H1 (cell line): ENCODE measurements around the gene PRKCI. TPM values are rescaled to one million over a fixed set of nuclear protein-coding genes. Genes with fewer than 3 reads are reported as not detected.

Experiments
- CTCF ChIA-PET: fragments of 300-600 bp; sonication (Branson Sonifier 250); formaldehyde crosslinking; loops from one replicate; lab custom pipeline; 2021; ENCODE audit not compliant: partially characterized antibody; lab: Charles Lee
- POLR2A ChIA-PET: fragments of 300-600 bp; sonication (Branson Sonifier 250); formaldehyde crosslinking; loops from one replicate; lab custom pipeline; 2021; ENCODE audit warnings: inconsistent platforms; ENCODE audit not compliant: partially characterized antibody; lab: Charles Lee
- DNase-seq, 2 experiments: peaks; one replicate each; pipeline versions ENCODE4 v3.0.0 to v3.0.0-alpha.2; 2010 to 2022; ENCODE audit warnings: low spot score in 2 of 2, low read depth in 1 of 2, mixed read lengths in 1 of 2
- FAIRE-seq: peaks from 2 replicates; lab custom pipeline; 2011; peaks lifted over from hg19 to GRCh38; lab: Jason Lieb, UNC
- H2AFZ ChIP-seq: 2 replicates; pipeline ENCODE4 v1.8.1; 2012; ENCODE audit warnings: low read length, inconsistent platforms
- H2AK5ac ChIP-seq: 2 replicates; pipeline ENCODE4 v1.6.1; 2013; ENCODE audit warnings: low read depth, low read length
- H2BK120ac ChIP-seq: replicated peaks from 2 replicates; pipeline ENCODE3; 2013; ENCODE audit warnings: low read depth, low read length, inconsistent platforms
- H2BK12ac ChIP-seq: 2 replicates; pipeline ENCODE4 v1.6.1; 2013; ENCODE audit warnings: low read depth, low read length
- H2BK15ac ChIP-seq: 2 replicates; pipeline ENCODE4 v1.6.1; 2013; ENCODE audit warnings: low read length
- H2BK20ac ChIP-seq: 2 replicates; pipeline ENCODE4 v1.6.1; 2013; ENCODE audit warnings: low read length
- H2BK5ac ChIP-seq: 2 replicates; pipeline ENCODE4 v1.6.1; 2013; ENCODE audit warnings: low read depth, low read length
- H3K14ac ChIP-seq: 2 replicates; pipeline ENCODE4 v1.6.1; 2013; ENCODE audit warnings: inconsistent platforms; ENCODE audit not compliant: insufficient read length
- H3K18ac ChIP-seq: 2 replicates; pipeline ENCODE4 v1.6.1; 2013; ENCODE audit warnings: low read length; ENCODE audit errors: extremely low read depth
- H3K23ac ChIP-seq: 2 replicates; pipeline ENCODE4 v1.6.1; 2013; ENCODE audit warnings: inconsistent platforms; ENCODE audit not compliant: insufficient read length
- H3K23me2 ChIP-seq: 2 replicates; pipeline ENCODE4 v1.6.1; 2013; ENCODE audit warnings: low read depth, low read length
- H3K27ac ChIP-seq: 2 replicates; pipeline ENCODE4 v1.6.1; 2011; ENCODE audit warnings: low read depth, low read length, inconsistent platforms
- H3K27me3 ChIP-seq, 4 experiments: replicated peaks in 1 of 4; 1 replicate in 1 of 4; 2 replicates in 3 of 4; pipeline versions ENCODE4 v1.6.1 to v1.8.1; 2011 to 2013; ENCODE audit warnings: low read length in 3 of 4, mild to moderate bottlenecking in 3 of 4, inconsistent platforms in 2 of 4, mixed read lengths in 2 of 4, moderate library complexity in 1 of 4; ENCODE audit not compliant: control insufficient read depth in 3 of 4, insufficient read depth in 3 of 4; ENCODE audit errors: extremely low read depth in 1 of 4
- H3K36me3 ChIP-seq, 4 experiments: 2 replicates each; pipeline versions ENCODE4 v1.6.1 to v1.8.1; 2011 to 2013; ENCODE audit warnings: mild to moderate bottlenecking in 4 of 4, low read length in 3 of 4, moderate library complexity in 2 of 4, control low read depth in 1 of 4, inconsistent platforms in 1 of 4; ENCODE audit not compliant: insufficient read depth in 4 of 4, control insufficient read depth in 2 of 4
- H3K4ac ChIP-seq: replicated peaks from 2 replicates; pipeline ENCODE3; 2013; ENCODE audit warnings: low read length, low read depth, mixed read lengths, inconsistent platforms; ENCODE audit not compliant: insufficient read length
- H3K4me1 ChIP-seq, 4 experiments: replicated peaks in 1 of 4; 1 replicate in 1 of 4; 2 replicates in 3 of 4; pipeline versions ENCODE4 v1.6.1 to v1.8.1; 2011 to 2013; ENCODE audit warnings: low read length in 3 of 4, inconsistent platforms in 2 of 4, mixed read lengths in 1 of 4; ENCODE audit not compliant: insufficient read depth in 4 of 4, control insufficient read depth in 3 of 4
- H3K4me2 ChIP-seq, 2 experiments: 2 replicates each; pipeline versions ENCODE4 v1.6.1 to v1.8.1; 2011 to 2013; ENCODE audit warnings: low read depth in 2 of 2, low read length in 2 of 2, control low read depth in 1 of 2, inconsistent platforms in 1 of 2, mild to moderate bottlenecking in 1 of 2; ENCODE audit not compliant: insufficient read depth in 1 of 2
- H3K4me3 ChIP-seq, 4 experiments: fragments of 200-600, 300-600 bp in 1 of 4; sonication (generic), shearing (Covaris generic), sonication (Bioruptor Twin) in 1 of 4; 2 replicates each; pipeline versions ENCODE4 v1.5.1 to v1.8.1; 2011 to 2016; ENCODE audit warnings: low read length in 4 of 4, low read depth in 3 of 4, control low read depth in 2 of 4, inconsistent platforms in 2 of 4, mild to moderate bottlenecking in 2 of 4, mixed read lengths in 1 of 4, moderate library complexity in 1 of 4; ENCODE audit not compliant: insufficient read depth in 2 of 4; ENCODE audit errors: extremely low read depth in 1 of 4
- H3K56ac ChIP-seq: replicated peaks from 2 replicates; pipeline ENCODE3; 2013; ENCODE audit warnings: low read depth, mild to moderate bottlenecking, mixed read lengths, low read length, inconsistent platforms; ENCODE audit not compliant: insufficient read length
- H3K79me1 ChIP-seq: 2 replicates; pipeline ENCODE4 v1.6.1; 2013; ENCODE audit warnings: low read depth, low read length, control low read depth
- H3K79me2 ChIP-seq, 2 experiments: 2 replicates each; pipeline versions ENCODE4 v1.6.1 to v1.8.1; 2012 to 2013; ENCODE audit warnings: low read length in 2 of 2, mild to moderate bottlenecking in 2 of 2, inconsistent platforms in 1 of 2; ENCODE audit not compliant: insufficient read depth in 2 of 2, control insufficient read depth in 1 of 2
- H3K9ac ChIP-seq, 4 experiments: replicated peaks in 1 of 4; 1 replicate in 1 of 4; 2 replicates in 3 of 4; pipeline versions ENCODE4 v1.6.1 to v1.8.1; 2011 to 2013; ENCODE audit warnings: low read depth in 3 of 4, low read length in 3 of 4, control low read depth in 2 of 4, mild to moderate bottlenecking in 2 of 4, moderate library complexity in 2 of 4, inconsistent platforms in 1 of 4; ENCODE audit errors: extremely low read depth in 1 of 4
- H3K9me3 ChIP-seq, 2 experiments: 2 replicates each; pipeline versions ENCODE4 v1.6.1 to v1.8.1; 2012 to 2013; ENCODE audit warnings: mild to moderate bottlenecking in 2 of 2, moderate library complexity in 2 of 2, control low read depth in 1 of 2, inconsistent platforms in 1 of 2, low read depth in 1 of 2, low read length in 1 of 2, mixed read lengths in 1 of 2; ENCODE audit not compliant: insufficient read depth in 2 of 2
- H4K20me1 ChIP-seq, 2 experiments: replicated peaks in 1 of 2; 2 replicates each; pipeline versions ENCODE3 to v1.8.1; 2011 to 2013; ENCODE audit warnings: inconsistent platforms in 2 of 2, low read length in 2 of 2, mild to moderate bottlenecking in 1 of 2; ENCODE audit not compliant: insufficient read depth in 2 of 2, control insufficient read depth in 1 of 2
- H4K5ac ChIP-seq: 2 replicates; pipeline ENCODE4 v1.6.1; 2013; ENCODE audit warnings: low read length, low read depth, mixed read lengths, inconsistent platforms; ENCODE audit not compliant: insufficient read length
- H4K8ac ChIP-seq: 2 replicates; pipeline ENCODE4 v1.8.0; 2013; ENCODE audit warnings: mild to moderate bottlenecking, moderate library complexity, low read length, inconsistent platforms; ENCODE audit not compliant: insufficient read depth; ENCODE audit errors: extremely low read depth
- H4K91ac ChIP-seq: replicated peaks from 2 replicates; pipeline ENCODE3; 2013; ENCODE audit warnings: low read length, mixed read lengths, inconsistent platforms; ENCODE audit not compliant: insufficient read length
- CREB1 ChIP-seq: IDR thresholded peaks from 2 replicates; pipeline ENCODE4 v1.6.1; 2012; ENCODE audit warnings: inconsistent platforms
- EGR1 ChIP-seq: IDR thresholded peaks from 2 replicates; pipeline ENCODE4 v1.6.1; 2011; ENCODE audit warnings: low read depth, low read length, borderline replicate concordance
- MAFK ChIP-seq: IDR thresholded peaks from 2 replicates; pipeline ENCODE4 v1.6.1; 2012; ENCODE audit warnings: low read depth, mild to moderate bottlenecking, improper control_type of control experiment, low read length
- WGBS, 2 experiments: shearing (Covaris generic) in 1 of 2; methylation state at CpG; one replicate each; pipeline versions ENCODE4 v1.1.6 to v1.1.7; 2013 to 2015; ENCODE audit warnings: low lambda C conversion rate in 2 of 2, mixed read lengths in 2 of 2, inconsistent platforms in 1 of 2, low coverage in 1 of 2, missing lambda C conversion rate in 1 of 2; ENCODE audit not compliant: insufficient replicate concordance in 2 of 2, insufficient coverage in 1 of 2, insufficient read length in 1 of 2; ENCODE audit errors: extremely low coverage in 1 of 2, missing lambda C conversion rate in 1 of 2; 5-methylcytosine and 5-hydroxymethylcytosine counted together
- polyA plus RNA-seq, 7 experiments: library from polyadenylated mRNA; depleted of rRNA in 3 of 7; stranded (reverse) in 5 of 7; unstranded in 2 of 7; fragments of >200 nt in 5 of 7; fragments of 200-250 nt in 2 of 7; gene quantifications; 1 replicate in 5 of 7; 2 replicates in 1 of 7; 4 replicates in 1 of 7; pipeline versions ENCODE4 v1.2.1 to v1.2.3, GENCODE V29; 2011 to 2013; ENCODE audit warnings: missing spikeins in 2 of 7, mixed read lengths in 2 of 7
- total RNA-seq: library from RNA; stranded (reverse); fragmentation: NEBNext Ultra II Directional; extraction: Animal tissue kit (Norgen Biotek cat#: 25700); gene quantifications from 2 replicates; pipeline ENCODE4 v1.2.1, GENCODE V29; 2021

PRKCI gene
- total and polyA plus RNA-seq, 2 of the 8 experiments (the other 6 are each of a cell fraction or from before 2014, with no cell fraction given): 24.3 to 100.0 TPM

GRCh38 chr3:170196833-170197232 lies 25.4 kb upstream of the PRKCI start:
- DNase-seq (no peak), FAIRE-seq (no peak)
- Histone ChIP-seq H4K20me1 (no peaks in the 10 kb centered on the region), H2BK120ac (no peak overlapping the region), H2AFZ (no peak overlapping the region; the same call in 1 of the 2 replicates), H3K79me1 (no peaks in the 10 kb centered on the region), H3K4me1 (no peaks in the 10 kb centered on the region; a peak in 1 of 7 replicates), H3K18ac (no peak overlapping the region), H3K14ac (no peak overlapping the region), H4K5ac (no peak overlapping the region), H3K27me3 (no peaks in the 10 kb centered on the region), H2AK5ac (no peak overlapping the region), H2BK12ac (no peak overlapping the region), H4K8ac (no peak overlapping the region), H3K23ac (no peak overlapping the region), H3K79me2 (no peaks in the 10 kb centered on the region), H3K4me3 (no peak overlapping the region), H2BK20ac (no peak overlapping the region), H3K23me2 (no peaks in the 10 kb centered on the region), H3K9ac (no peak overlapping the region), H3K36me3 (no peaks in the 10 kb centered on the region), H4K91ac (no peak overlapping the region), H3K4ac (no peak overlapping the region), H3K9me3 (no peaks in the 10 kb centered on the region), H2BK15ac (no peak overlapping the region), H3K27ac (no peak overlapping the region), H3K56ac (no peak overlapping the region), H2BK5ac (no peak overlapping the region), H3K4me2 (no peak overlapping the region)
- TF ChIP-seq CREB1 (no peak), EGR1 (no peak), MAFK (no peak)
- ChIA-PET CTCF (interaction anchor here (0.8 kb wide), 1 partner anchor 16 kb away, joined by 3 read pairs; no protein-coding TSS in a partner anchor), POLR2A (no interaction called here)
- 87% methylated on average over 3 of the region's 3 CpGs; no CpG with 5 or more reads in 1 of the 2 experiments for WGBS, 2 experiments
